PC-3 (cell line): ENCODE measurements around the gene GPRC5B.

Experiments
- CTCF ChIP-seq: fragments of 300-600 bp; sonication (generic); conservative IDR thresholded peaks from 2 replicates; pipeline ENCODE4 v1.5.1; 2017; ENCODE audit warnings: antibody characterized with exemption, low read depth, mild to moderate bottlenecking, low read length
- EZH2 ChIP-seq: fragments of 300-600 bp; sonication (generic); IDR thresholded peaks from one replicate; pipeline ENCODE4 v1.6.1; 2017; ENCODE audit warnings: antibody characterized with exemption, mild to moderate bottlenecking, low read length; ENCODE audit not compliant: unreplicated experiment
- EZH2phosphoT487 ChIP-seq: fragments of 300-600 bp; sonication (generic); IDR thresholded peaks from 2 replicates; pipeline ENCODE4 v1.6.1; 2018; ENCODE audit warnings: mild to moderate bottlenecking, antibody characterized with exemption, low read length, borderline replicate concordance

DNA sequence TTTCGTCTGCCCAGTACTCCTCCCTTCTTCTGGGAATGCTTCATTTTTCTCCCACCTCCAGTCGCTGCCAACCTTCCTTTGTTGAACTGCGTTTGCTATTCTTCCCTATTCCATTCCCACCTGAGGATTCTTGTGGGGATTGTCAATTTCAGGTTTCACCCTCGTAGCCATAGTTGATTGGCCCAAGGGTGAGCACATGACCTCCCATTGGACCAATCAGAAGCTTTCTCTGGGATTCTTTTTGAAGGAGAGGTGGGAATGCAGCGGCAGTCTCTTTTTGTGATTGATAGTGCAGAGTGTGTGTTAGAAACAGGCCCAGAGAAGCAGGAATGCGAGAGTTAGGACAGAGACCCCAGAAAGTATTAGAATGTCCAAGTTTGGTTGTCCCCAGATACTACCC is 49.1 kb upstream of the GPRC5B start:
- TF ChIP-seq EZH2 (no peak), CTCF (no peak), EZH2phosphoT487 (no peak)
